Activated CD4-positive, CD25-positive, alpha-beta regulatory T cell treated with anti-CD3 and anti-CD28 coated beads, Interleukin-2, amount 50 U/mL, for 16 hours (primary cell): Measurements from ENCODE around the gene FKBP4.

Source experiments
- DNase-seq: peaks from one replicate; pipeline ENCODE4 v3.0.0-alpha.2; 2020; ENCODE audit warnings: low read depth, low spot score

Gene FKBP4

DNA sequence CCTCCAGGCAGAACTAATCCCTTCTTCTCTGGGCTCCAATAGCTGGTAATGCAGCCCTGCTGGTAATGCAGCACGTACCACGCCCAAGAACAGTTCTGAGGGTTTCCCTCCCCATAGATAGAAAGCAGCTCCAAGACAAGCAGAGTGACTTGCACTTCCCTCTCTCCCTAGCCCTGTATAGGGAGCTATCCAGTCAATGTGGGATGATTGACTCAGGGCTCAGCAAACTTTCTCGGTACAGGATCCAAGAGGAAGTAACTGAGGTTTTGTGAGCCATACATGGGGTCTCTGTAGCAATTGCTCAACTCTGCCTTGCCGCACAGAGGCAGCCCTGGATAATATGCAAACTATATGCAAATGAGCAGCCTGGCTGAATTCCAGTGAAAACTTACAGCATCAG lies 15.5 kb upstream of the FKBP4 start:
- no peak for DNase-seq

DNA sequence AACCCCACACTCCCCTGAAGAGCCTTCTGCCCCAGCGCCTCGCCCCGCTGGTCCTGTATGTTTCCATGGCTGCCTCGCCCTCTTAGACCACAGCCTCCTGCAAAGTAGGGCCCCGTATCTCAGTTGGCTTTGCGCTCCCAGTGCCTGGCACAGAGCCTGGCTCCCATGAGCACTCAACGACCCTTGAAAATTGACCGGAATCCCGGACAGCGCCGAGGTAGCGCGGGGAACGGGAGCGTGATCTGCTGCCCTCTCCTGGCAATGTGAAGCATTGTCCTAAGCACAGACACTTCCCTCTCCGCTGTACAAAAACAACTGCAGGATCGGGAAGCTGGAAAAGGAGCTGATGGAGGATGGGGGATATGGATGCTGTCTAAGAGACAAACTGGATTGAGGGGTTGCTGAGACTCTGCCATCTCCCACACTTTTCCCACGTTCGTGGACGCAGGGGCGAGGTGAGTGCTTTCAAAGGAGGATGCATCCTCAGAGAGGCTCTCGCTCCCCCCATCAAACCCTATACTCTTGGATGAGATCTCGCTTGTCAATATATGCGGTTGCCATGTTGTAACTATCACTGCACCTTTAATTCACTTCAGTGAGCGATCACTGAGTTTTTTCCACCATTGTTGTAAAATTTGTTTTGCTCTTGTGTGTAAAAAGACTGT lies 10.7 kb upstream of the FKBP4 start:
- no peak for DNase-seq

DNA sequence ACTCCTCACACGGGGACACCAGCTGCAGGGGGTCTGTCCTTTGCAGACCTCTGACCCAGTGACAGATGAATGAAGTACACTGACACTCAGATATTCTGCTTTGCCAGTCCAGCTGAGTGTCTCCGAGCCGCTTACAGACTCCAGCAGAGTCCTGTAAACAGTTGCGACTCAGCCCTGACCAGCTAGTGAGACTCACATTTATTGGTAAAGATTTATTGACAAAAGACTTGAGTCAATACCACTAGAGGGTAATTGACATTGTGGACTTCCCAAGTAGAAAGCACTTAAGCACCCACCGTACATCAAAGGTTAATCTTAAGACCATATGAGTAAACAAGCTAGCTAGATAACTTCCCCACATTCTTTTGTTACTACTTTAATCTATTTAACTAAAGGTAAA lies 9.8 kb upstream of the FKBP4 start:
- no peak for DNase-seq

DNA sequence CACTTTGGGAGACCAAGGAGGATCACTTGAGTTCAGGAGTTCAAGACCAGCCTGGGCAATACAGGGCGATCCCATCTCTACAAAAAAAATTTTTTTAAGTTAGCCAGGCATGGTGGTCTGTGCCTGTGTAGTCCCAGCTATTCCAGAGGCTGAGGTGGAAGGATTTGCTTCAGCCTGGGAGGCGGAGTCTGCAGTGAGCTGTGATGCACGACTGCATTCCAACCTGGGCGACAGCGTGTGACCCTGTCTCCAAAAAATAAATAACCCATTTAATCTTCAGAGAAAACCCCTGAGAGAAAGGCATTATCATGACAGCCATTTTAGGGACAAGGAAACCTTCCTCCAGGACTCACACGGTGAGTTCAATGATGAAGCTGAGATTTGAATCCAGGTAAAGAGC lies 3.7 kb upstream of the FKBP4 start:
- DNase-seq = no peak

DNA sequence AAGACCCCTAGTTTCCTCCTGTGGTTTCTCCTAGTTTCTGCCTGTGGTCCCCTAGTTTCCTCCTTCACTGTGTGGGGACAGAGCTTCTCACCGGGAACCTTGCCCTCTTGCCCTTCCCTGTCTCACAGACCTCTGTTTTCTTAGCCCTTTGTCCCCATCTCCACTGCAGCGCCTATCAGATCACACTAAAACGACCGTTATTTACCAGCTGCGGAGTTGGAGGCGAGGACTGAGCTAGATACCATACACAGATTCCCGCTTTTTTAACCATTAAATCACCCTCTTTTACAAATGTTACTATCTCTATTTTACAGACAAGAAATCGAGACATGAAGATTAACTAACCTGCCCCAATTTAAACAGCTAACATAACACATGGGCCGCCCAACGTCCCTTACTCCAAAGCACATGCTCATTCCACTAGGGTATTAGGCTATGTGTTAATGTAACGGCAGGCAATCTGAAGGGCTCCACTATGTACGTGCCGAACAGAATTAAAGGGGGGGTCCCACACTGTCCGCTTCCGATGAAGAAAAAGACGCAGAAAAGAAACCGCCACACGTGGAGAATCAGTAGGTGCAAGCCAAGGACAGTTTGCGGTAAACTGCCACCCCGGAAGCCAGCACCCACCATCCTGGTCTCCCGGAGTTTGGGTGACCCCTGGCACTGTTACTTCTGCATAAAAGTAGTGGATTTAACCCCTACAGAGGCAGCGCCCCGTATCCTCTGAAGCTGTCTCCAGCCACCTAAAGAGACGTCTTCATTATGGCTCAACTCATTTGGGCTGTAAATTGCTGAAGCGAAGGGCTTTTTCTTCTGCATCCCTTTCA lies 1.9 kb upstream of the FKBP4 start:
- DNase-seq = no peak

DNA sequence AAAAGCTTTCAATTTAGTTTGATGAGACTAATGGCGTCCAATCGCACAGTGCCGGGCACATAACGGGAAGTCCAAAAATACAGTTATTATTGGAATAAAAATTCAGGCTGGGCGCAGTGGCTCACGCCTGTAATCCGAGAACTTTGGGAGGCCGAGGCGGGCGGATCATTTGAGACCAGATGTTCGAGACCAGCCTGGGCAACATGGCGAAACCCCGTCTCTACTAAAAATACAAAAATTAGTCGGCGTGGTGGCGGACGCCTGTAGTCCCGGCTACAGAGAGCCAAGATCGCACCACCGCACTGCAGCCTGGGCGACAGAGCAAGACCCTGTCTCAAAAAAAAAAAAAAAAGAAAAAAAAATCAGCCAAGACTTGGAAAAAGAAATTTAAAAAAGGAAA lies 1.2 kb upstream of the FKBP4 start:
- no peak for DNase-seq

DNA sequence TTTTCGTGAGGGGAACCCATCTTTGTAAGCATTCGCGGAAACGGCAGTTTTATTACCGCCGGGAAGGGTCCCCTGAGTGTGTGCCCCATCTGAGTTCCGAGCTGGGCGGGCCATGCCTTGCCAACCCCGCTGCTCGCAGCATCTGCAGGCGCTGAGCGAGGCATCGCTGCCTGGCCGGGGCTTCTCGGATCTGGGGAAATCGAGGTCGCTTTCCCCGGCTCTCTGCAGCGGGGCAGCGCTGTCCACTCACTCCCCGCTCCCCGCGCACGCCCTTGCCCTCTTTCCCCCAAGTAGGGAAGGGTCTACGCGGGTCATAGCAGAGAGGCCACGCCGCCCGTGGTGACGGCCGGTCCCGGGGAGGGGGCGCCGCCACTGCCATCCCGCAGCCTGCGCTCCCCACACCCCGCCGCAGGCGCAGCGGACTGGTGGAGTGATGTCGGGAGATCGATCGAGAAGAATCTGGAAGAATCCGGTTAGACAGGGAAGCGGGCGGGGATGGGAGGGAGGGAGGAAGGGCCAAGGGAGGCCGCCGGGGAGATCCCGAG lies 507 bp upstream of the FKBP4 start:
- DNase-seq = no peak

DNA sequence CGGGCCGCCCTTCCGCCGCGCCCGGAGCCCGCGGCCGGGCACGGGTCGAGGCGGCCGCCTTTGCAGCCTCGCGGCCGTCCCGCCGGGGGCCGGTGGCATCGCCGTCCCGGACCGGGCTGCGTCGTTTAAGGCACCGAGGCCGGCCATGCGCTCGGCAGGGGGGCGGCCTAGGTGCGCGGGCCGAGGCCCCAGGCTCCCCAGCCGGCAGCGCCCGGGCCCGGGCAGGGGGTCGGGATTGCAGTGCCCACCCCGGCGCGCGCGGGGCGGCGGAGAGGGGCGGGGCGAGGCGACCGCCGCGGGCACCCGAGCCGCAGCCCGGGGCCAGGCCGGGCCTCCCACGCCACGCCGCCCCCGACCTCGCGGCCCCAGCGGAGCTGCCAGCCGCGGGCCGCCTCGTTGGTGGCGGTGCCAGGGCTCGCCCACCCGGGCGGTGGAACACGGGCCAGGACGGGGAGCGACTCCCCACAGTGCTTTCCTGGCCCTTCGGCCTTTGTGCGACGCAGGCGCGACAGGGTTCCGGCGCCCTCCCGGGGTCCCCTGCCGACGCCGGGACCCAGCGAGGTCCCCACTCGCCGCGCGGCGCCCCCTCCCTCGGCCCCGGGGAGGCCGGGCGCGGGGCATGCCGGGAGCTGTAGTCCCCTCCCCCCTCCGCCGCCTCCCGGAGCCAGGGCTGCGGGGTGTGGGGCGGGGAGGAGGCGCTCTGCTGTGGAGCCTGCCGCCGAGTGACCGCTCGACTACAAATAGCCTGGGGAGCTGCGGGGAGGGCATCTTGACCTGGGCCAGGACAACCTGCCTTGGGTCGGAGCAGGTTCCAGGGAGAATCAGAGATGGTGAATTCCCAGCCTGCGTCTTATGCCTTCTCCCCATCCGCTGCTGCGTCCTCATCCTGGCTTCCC lies 769 bp downstream of the FKBP4 start:
- DNase-seq = peak; percentile 44

DNA sequence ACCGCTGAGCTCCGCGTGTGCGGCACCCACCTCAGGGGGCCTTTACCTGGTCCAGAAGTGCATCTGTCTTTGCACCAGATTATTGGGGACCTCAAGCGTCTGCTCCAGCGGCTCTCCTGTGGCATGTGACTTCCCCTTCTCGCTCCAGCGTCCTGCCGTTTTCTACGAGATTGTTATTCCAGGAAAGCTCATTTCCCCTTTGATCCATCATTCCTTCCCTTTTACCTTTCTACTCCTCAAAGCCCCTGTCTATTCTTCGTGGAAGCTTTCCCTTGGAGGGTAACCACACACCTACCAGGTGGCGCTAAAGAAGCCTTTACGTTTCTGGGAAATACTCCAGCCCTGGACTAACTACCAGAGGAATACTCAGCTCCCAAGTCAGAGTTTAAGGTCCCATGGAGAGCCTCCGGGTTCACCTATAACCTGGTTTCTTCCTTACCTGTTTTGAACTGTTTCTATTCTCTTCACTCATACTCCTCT lies 1.5 kb downstream of the FKBP4 start:
- DNase-seq = no peak

DNA sequence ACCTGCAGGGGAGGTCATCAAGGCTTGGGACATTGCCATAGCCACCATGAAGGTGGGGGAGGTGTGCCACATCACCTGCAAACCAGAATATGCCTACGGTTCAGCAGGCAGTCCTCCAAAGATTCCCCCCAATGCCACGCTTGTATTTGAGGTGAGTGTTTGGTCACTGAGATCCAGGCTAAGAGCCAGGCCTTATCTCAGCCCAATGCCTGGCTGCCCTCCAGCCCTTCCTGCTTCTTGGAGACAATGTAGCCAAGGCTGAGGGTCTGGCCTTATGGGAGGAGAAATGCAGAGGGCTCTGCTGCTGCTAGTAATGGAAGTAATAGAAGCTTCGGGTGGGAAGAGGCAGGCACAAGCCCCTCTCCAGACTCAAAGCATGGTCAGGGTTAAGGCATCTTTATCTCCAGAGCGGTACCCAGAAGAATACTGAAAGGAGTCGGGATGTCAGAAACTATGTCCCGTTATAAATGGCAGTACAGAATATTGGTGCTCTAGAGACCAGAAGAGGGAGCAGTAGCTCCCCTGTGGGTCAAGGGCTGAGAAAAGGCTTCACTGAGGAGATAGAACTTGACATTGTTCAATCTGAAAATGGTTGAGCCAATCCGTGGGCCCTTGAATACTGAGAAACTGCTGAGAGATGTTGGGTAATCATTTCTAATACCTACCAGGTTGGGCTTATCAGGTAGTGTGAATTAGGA lies 3.1 kb downstream of the FKBP4 start:
- no peak for DNase-seq

DNA sequence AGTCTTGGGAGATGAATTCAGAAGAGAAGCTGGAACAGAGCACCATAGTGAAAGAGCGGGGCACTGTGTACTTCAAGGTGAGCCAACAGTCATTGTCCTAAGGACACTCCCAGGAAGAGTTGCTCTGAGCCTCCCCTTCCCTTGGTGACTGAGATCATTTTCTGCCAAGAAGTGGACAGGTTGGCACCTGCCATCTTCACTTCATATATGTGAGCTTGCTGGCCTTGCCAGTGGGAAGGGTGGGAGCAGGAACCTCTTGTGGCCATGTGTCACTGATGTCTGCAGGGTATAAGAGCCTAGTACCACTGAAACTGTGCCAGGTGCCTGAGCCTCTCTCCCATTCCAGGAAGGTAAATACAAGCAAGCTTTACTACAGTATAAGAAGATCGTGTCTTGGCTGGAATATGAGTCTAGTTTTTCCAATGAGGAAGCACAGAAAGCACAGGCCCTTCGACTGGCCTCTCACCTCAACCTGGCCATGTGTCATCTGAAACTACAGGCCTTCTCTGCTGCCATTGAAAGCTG lies 5.3 kb downstream of the FKBP4 start:
- DNase-seq = no peak

DNA sequence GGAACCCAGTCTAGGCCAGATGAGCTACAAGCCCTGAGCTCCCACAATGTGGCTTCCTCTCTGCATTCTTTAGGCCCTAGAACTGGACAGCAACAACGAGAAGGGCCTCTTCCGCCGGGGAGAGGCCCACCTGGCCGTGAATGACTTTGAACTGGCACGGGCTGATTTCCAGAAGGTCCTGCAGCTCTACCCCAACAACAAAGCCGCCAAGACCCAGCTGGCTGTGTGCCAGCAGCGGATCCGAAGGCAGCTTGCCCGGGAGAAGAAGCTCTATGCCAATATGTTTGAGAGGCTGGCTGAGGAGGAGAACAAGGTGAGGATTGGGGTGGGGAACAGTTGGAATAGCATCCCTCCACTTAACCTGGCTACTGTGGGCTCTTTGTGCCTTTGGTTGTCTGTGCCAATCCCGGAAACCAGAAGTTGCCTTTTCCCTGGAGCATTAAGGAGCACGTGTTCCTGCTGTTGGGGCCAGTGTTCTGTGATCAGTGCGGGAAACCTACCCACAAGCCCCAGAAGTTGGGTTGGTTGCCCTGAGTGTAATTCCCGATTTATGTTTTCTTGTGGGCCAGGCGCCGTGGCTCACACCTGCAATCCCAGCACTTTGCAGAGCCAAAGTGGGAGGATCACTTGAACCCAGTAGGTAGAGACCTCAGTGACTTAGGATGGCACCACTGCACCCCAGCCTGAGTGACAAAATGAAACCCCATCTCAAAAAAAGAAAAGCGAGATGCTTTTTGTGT lies 6.4 kb downstream of the FKBP4 start:
- DNase-seq = no peak

DNA sequence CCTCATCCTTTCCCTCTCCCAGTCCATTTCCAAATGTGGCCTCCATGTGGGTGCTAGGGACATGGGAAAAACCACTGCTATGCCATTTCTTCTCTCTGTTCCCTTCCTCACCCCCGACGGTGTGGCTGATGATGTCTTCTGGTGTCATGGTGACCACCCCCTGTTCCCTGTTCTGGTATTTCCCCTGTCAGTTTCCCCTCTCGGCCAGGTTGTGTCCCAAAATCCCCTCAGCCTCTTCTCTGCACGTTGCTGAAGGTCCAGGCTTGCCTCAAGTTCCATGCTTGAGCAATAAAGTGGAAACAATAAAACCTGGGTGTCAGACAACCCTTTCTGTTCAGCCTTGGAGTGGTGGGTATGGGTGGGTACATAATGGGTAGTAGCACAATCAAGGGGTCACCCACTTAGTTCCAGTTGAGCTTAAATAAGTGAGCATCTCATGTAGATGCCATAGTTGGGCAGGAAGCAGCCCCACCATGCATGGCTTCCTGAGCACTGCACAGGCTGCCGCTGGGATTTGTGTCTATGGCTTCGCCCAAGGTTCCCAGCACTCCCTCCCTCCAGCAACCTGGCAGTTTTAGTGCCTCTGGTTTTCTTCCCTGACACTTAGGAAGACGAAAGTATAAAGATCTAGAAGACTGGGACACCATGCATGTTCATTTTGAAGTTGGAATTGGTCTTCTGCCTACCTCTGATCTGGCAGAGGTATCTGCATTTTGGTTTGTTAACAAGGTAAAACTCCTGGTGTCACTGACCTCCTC lies 9.0 kb downstream of the FKBP4 start:
- DNase-seq = no peak

DNA sequence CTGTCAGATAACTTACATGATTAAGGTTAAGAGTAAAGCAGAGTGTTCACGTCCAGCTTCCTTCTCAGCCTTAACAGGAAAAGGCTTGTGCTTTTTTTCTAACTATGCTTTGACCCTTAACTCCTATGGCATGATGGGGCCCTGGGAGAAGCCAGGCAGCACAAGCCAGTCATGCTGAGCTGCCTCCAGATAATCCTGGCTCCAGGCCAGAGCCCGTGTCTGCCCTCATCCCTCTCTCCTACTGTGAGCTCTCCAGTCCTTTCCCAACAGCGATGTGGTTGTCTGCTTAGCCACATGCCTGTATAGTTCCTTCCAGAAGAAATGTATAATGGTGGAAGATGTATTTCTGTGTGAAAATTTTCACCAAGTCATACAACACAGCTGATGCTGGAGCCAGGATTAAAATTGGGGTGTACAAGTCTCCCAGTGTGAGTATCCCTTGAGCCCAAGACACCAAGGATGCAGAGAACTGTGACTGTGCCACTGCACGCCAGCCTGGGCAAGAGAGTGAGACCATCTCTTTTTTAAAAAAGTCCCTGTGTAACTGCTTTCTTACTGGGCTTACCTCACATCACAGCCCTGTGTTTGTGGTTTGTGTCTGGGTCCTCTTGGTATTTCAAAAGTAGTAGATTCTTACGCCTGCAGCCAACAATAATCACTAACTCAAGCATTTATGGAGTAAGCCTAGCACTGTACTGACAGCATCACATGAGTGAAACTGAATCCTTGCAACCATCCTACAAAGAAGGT lies 9.8 kb downstream of the FKBP4 start:
- DNase-seq = no peak

DNA sequence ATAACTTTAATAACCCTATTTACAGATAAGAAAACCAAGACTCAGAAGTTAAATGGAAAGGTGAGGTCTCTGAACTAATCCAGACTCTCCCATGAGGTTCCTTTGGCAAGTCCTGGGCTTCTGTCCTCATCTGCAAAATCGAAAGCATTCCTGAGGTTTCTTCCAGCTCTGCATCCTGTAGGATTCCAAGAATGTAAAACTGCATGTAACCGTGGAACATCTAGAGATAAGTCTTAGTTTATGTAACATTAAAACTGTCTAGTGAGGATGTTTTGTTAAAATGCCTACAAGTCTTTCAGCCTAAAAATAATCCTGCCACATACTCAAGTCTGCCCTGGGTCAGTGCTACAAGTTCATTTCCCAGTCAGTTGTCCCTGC lies 10.4 kb downstream of the FKBP4 start:
- no peak for DNase-seq

DNA sequence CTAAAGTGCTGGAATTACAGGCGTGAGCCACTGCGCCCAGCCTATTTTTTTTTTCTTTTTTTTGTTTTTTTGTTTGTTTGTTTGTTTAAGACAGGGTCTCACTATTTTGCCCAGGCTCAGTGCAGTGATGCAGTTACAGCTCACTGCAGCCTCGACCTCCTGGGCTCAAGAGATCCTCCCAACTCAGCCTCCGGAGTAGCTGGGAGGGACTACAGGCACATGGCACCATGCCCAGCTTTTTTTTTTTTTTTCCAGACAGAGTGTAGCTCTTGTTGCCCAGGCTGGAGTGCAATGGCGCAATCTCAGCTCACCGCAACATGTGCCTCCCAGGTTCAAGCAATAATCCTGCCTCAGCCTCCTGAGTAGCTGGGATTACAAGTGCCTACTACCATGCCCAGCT lies 11.9 kb downstream of the FKBP4 start:
- DNase-seq = no peak

DNA sequence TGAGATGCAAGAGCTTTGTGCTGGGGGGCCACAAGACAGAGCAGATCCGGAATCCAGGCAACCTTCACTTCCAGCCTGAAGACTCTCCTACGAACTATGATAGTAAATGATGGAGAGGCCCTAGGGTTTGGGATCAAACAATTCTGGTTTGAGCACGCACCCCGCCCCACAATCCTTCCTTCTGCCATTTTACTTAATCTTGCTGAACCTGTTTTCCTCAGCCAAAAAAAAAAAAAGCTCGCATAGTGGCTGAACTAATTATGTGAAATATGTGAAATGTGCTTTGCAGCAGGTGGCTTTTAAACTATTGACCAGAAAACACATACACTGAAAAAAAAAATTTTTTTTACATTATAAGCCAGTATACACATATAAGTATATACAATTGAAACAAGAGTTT lies 17.0 kb downstream of the FKBP4 start:
- no peak for DNase-seq

DNA sequence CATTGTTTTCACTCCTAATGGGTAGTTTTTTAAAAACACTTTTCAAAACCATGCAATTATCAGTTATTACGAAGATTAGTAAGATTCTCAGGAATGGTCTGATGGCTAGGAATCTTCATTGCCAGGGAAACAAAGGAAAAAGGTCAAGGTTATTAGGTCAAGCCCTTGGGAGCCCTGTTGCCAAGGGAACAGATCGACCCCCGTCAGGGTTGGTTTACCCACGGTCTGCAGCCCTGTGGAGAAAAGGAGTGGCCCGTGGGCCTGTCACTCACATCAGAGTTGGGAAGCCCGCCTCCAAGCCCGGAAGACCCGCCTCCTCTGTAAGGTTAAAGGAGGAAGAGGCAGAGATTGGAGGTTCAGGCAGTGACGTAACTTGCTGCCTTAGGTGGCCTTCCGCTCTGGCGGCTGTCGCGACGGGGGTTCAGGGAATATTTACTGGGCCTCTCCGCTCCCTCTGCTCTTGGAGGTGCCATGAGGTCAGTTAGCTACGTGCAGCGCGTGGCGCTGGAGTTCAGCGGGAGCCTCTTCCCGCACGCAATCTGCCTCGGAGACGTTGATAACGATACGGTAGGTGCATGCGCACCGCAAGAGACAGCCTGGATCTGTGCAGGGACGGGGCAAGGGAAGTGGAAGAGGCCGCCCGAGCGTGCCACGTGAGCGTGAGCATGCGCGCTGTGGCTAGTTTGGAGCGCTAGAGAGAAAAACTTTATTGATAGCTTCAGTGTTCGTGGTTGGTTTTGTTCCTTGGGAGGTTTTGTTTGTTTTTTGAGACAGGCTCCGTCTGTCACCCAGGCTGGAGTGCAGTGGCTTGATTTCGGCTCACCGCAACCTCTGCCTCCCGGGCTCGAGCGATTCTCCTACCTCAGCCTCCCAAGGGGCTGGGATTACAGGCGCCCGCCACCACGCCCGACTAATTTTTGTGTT lies 17.8 kb downstream of the FKBP4 start, which contains the start of gene ITFG2:
Gene ITFG2 (plus strand): TSS at position 379 of the 924 bp plus-strand sequence. CDS start 93 bp downstream, at position 472.
- DNase-seq = peak; percentile 95
